SK-N-SH treated with all-trans-retinoic acid at 6 μM for 48 hours (cell line): ENCODE results near the gene HMBS.
"Not testable (repeated sequence)": the region's sequence is repeated elsewhere in the genome, so short reads cannot be mapped to it uniquely, and the experiment has no call there.

ENCODE experiments used
- ATAC-seq: fragments of 200-7000 bp; cut with Tn5 transposase; 3 replicates; pipeline ENCODE4 v1.9.1; 2020; ENCODE audit warnings: mild to moderate bottlenecking, moderate library complexity
- ARNTL ChIP-seq: fragments of 450-650 bp; formaldehyde crosslinking; IDR thresholded peaks from 2 replicates; pipeline ENCODE4 v1.5.0; 2020; ENCODE audit warnings: low read depth, mild to moderate bottlenecking, moderate library complexity, borderline replicate concordance
- GLIS3 ChIP-seq: fragments of 250-450 bp; sonication (Bioruptor Pico); IDR thresholded peaks from 2 replicates; pipeline ENCODE4 v1.5.0; 2020; ENCODE audit warnings: mild to moderate bottlenecking, moderate library complexity
- ISL1 ChIP-seq: fragments of 250-450 bp; sonication (Bioruptor Pico); IDR thresholded peaks from 2 replicates; pipeline ENCODE4 v2.1.2; 2022; ENCODE audit warnings: mild to moderate bottlenecking, moderate library complexity
- OSR1 ChIP-seq: fragments of 250-450 bp; sonication (Bioruptor Pico); IDR thresholded peaks from 2 replicates; pipeline ENCODE4 v1.8.0; 2022; ENCODE audit warnings: moderate library complexity, mild to moderate bottlenecking, inconsistent platforms
- PPARA ChIP-seq: fragments of 250-450 bp; sonication (Bioruptor Pico); IDR thresholded peaks from 2 replicates; pipeline ENCODE4 v1.5.0; 2020; ENCODE audit warnings: mild to moderate bottlenecking, borderline replicate concordance
- RARB ChIP-seq: fragments of 250-450 bp; sonication (Bioruptor Pico); IDR thresholded peaks from 2 replicates; pipeline ENCODE4 v1.8.0; 2021; ENCODE audit warnings: mild to moderate bottlenecking, moderate library complexity
- TCF4 ChIP-seq: fragments of 250-450 bp; sonication (Bioruptor Pico); IDR thresholded peaks from 2 replicates; pipeline ENCODE4 v1.8.0; 2021; ENCODE audit warnings: mild to moderate bottlenecking, moderate library complexity, borderline replicate concordance
- ZC3H10 ChIP-seq: fragments of 250-450 bp; sonication (Bioruptor Pico); IDR thresholded peaks from 2 replicates; pipeline ENCODE4 v1.5.1; 2021; ENCODE audit warnings: mild to moderate bottlenecking, moderate library complexity
- ZFP3 ChIP-seq: fragments of 250-450 bp; sonication (Bioruptor Pico); IDR thresholded peaks from 2 replicates; pipeline ENCODE4 v1.5.0; 2020; ENCODE audit warnings: mild to moderate bottlenecking, moderate library complexity
- ZNF565 ChIP-seq: fragments of 450-650 bp; formaldehyde crosslinking; conservative IDR thresholded peaks from 2 replicates; pipeline ENCODE4 v1.5.0; 2020; ENCODE audit warnings: low read depth, mild to moderate bottlenecking, moderate library complexity
- ZNF70 ChIP-seq: fragments of 450-650 bp; formaldehyde crosslinking; IDR thresholded peaks from 2 replicates; pipeline ENCODE4 v1.5.0; 2020; ENCODE audit warnings: mild to moderate bottlenecking, moderate library complexity
- ZNF8 ChIP-seq: fragments of 450-650 bp; formaldehyde crosslinking; IDR thresholded peaks from 2 replicates; pipeline ENCODE4 v1.5.0; 2020; ENCODE audit warnings: mild to moderate bottlenecking, moderate library complexity
- TF ChIP-seq, protein P1 (sequence below): fragments of 250-450 bp; sonication (Bioruptor Pico); IDR thresholded peaks from 2 replicates; pipeline ENCODE4 v1.5.1; 2021; ENCODE audit warnings: mild to moderate bottlenecking, moderate library complexity
- TF ChIP-seq, protein P2 (sequence below): fragments of 250-450 bp; sonication (Bioruptor Pico); IDR thresholded peaks from 2 replicates; pipeline ENCODE4 v1.8.0; 2021; ENCODE audit warnings: low read depth, mild to moderate bottlenecking, moderate library complexity, borderline replicate concordance

Gene HMBS

DNA sequence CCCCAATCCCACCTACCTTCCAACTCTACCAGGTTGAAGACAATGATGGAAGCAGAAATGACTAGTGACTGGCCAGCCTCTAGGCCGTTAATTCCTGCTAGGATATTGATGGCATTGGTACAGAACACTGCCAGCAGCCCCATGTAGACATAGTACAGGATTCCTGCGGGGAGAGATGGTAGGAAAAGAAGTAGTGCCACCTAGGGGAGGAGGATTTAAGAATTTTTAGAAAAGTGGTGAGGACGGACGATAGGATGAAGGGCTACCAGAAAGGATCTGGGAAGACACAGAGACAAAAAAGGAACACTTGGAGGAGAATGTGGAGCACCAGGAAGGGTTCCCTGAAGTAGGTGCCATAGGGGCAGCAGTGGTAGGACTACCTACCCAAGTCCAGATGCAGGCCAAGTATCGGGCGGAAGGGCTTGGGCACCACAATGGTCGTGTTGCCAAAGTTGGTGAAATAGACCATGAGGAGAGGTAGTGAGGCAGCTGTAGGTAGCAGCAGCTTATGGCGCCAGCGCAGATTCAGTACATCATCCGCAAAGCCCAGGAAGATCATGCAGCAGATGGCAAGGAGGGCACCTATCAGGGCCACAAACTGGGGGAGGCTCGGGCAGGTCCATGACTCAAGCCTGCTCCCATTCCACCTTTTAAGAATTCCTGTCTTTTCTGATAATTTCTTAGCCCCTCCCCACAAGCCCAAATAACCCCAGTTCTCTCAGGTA is 15.7 kb downstream of the HMBS start (continued):
- TF ChIP-seq, protein P1, sequence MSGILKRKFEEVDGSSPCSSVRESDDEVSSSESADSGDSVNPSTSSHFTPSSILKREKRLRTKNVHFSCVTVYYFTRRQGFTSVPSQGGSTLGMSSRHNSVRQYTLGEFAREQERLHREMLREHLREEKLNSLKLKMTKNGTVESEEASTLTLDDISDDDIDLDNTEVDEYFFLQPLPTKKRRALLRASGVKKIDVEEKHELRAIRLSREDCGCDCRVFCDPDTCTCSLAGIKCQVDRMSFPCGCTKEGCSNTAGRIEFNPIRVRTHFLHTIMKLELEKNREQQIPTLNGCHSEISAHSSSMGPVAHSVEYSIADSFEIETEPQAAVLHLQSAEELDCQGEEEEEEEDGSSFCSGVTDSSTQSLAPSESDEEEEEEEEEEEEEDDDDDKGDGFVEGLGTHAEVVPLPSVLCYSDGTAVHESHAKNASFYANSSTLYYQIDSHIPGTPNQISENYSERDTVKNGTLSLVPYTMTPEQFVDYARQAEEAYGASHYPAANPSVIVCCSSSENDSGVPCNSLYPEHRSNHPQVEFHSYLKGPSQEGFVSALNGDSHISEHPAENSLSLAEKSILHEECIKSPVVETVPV (CRISPR knock-in tag) = no peak

DNA sequence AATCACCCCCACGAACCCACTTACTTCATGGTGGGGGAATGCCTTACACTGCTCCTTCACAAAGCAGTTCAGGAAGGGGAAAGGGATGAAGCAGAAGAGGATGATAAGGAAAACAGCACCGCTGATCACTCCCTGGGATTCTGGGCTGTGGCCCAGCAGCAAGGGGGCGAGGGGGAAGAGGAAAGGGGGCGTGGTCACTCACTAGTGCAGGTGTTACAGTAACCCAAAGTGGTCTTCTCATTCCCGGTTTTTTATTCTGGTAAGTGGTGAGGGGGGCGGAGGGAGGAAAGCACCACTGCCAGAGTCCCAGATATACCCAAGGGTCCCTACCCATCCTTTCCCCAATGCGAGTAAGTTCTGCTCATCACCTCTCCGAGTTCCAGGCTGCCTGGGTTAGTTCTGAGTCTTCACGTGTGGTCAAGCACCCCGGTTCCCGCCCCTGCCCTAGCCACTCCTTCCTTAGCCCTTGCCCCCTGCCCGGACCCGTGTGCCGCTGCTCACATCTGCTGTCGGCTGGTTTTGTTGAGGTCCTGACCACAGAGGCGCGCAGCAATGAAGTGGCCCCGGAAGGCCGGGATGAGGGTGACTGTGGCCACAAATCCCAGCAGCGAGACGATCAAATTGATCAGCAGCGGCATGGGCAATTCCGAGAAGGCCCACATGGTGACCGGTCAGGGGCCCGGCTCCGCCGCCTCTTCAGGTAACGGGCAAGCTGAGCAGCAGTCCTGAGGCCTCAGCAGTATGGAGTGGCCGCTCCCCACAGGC is 16.5 kb downstream of the HMBS start:
- ATAC-seq = peak; percentile 41

DNA sequence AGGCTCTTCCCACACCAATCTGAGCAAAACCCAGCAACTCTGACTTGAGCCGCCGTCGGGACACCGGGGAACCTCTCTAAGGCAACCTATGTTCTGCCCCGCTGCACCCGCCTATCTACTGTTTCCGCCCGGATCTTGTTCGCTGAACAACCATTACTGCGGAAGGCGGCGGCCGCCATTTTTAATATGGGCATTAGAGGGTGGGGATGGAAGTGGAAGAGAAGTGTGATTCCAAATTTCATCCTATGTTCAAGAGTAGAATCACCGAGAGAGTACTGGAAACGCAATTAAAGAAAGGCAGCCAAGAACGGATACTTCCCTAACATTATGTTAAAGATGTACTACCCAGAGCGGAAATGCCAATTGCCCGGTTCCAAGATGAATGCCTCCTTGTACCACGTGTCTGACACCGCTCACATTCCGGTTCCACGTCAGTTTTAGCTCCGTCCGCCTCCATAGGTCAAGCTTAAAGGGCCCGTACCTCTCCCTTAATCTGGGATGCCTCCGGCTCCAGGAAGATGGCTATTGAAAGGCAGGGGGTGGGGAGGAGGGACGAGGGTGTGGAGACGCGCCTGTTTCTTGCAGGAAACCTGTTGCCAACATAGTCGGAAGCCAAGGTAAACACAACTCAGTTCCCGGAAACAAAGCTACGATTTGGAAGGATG is 17.2 kb downstream of the HMBS start, which contains the start of gene DPAGT1:
DPAGT1 (minus strand) TSS at position 95 of the 665 bp plus-strand sequence. CDS start 198 bp downstream, outside the sequence.
- TF ChIP-seq ISL1 = no peak
- peak; percentile 81 for TF ChIP-seq ZFP3
- peak; percentile 91 for ATAC-seq

More for the DNA sequence above, 16.5 kb downstream of the HMBS start:
- TF ChIP-seq PPARA (no peak), ZNF8 (CRISPR knock-in tag) (no peak), TCF4 (no peak)
- TF ChIP-seq, protein P2, sequence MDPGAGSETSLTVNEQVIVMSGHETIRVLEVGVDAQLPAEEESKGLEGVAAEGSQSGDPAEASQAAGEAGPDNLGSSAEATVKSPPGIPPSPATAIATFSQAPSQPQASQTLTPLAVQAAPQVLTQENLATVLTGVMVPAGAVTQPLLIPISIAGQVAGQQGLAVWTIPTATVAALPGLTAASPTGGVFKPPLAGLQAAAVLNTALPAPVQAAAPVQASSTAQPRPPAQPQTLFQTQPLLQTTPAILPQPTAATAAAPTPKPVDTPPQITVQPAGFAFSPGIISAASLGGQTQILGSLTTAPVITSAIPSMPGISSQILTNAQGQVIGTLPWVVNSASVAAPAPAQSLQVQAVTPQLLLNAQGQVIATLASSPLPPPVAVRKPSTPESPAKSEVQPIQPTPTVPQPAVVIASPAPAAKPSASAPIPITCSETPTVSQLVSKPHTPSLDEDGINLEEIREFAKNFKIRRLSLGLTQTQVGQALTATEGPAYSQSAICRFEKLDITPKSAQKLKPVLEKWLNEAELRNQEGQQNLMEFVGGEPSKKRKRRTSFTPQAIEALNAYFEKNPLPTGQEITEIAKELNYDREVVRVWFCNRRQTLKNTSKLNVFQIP (CRISPR knock-in tag) = no peak

DNA sequence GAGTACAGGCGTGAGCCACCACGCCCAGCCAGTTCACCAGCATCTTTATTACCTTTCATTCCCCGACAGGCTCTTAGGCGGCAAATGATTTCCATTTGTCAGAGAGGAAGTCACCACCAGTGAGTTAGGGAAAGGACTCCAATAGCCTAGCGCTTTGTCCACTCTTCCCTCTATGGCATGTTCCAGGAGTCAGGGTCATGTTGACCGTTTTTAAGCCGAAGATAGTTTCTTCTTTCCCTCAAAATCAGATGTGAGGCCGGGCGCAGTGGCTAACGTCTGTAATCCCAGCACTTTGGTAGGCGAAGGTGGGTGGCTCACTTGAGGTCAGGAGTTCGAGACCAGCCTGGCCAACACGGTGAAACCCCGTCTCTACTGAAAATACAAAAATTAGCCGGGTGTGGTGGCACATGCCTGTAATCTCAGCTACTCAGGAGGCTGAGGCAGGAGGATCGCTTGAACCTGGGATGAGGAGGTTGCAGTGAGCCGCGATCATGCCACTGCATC is 18.5 kb downstream of the HMBS start:
- ATAC-seq = not testable (repeated sequence)

DNA sequence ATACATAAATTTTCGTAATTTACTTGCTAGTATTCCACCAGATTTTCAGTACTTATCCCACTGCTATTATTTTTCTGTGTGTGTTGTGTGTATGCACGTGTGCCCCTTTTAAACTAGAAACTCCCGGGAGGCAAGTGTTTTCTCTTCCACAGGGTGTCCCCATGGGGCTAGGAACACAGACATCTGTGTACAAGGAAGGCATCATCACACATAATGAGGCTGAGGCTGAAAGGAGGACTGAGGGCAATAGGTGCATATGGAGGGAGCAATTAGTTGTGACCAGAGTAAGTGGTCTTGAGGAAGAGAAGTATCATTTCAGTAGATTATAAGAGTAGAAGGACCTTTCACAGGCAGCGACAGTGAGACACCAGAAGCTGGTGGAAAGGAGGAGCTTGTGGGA is 19.1 kb downstream of the HMBS start:
- TF ChIP-seq, protein P1 (CRISPR knock-in tag) = no peak
- TF ChIP-seq TCF4 (no peak), ZNF8 (CRISPR knock-in tag) (no peak), ISL1 (no peak), ZFP3 (no peak), ZC3H10 (no peak), ZNF565 (no peak), OSR1 (CRISPR knock-in tag) (no peak), ARNTL (CRISPR knock-in tag) (no peak), ZNF70 (CRISPR knock-in tag) (no peak), RARB (no peak), PPARA (no peak), GLIS3 (no peak)
- TF ChIP-seq, protein P2 (CRISPR knock-in tag) = no peak
- no peak for ATAC-seq
